RWPE1 (cell line): ENCODE results near the gene WASF2.
"Not testable (repeated sequence)": the region's sequence is repeated elsewhere in the genome, so short reads cannot be mapped to it uniquely, and the experiment has no call there.

Experiments used
- CTCF ChIA-PET: fragments of 350-600 bp; sonication (Branson Sonifier 250); formaldehyde crosslinking; extraction: SDS; loops from one replicate; lab custom pipeline; 2021; lab: Yijun Ruan, JAX
- POLR2A ChIA-PET: fragments of 400-600 bp; formaldehyde crosslinking; extraction: SDS; loops from one replicate; lab custom pipeline; 2020; ENCODE audit warnings: antibody characterized with exemption; ENCODE audit not compliant: low non-redundant PET; lab: Yijun Ruan, JAX
- DNase-seq: peaks from one replicate; pipeline ENCODE4 v3.0.0; 2012; ENCODE audit warnings: low spot score
- H3K27ac ChIP-seq: fragments of 450-650 bp; 2 replicates; pipeline ENCODE4 v1.5.1; 2017
- CTCF ChIP-seq: fragments of 450-650 bp; conservative IDR thresholded peaks from 2 replicates; pipeline ENCODE4 v1.5.1; 2017; ENCODE audit warnings: low read depth, mild to moderate bottlenecking

WASF2 gene

GRCh38 chr1:27475720-27476119 is 14.2 kb downstream of the WASF2 start:
- TF ChIP-seq CTCF = no peak
- DNase-seq = no peak
- H3K27ac ChIP-seq = no peak overlapping the region
- ChIA-PET POLR2A (no interaction called here), CTCF (no interaction called here)

- TF ChIP-seq CTCF = no peak
- peak overlapping the region; percentile 70 for H3K27ac ChIP-seq
- ChIA-PET POLR2A (no interaction called here), CTCF (no interaction called here)
- DNase-seq = no peak
Observed at GRCh38 chr1:27473755-27474154, 16.2 kb downstream of the WASF2 start.

- CTCF ChIA-PET, POLR2A ChIA-PET, DNase-seq: not testable (repeated sequence)
- peak overlapping the region; percentile 10; the same call in 1 of the 2 replicates for H3K27ac ChIP-seq
Observed at GRCh38 chr1:27472098-27472497, 17.9 kb downstream of the WASF2 start.

- CTCF ChIA-PET = no interaction called here
- no peak for DNase-seq
- POLR2A ChIA-PET = no interaction called here
- no peak for TF ChIP-seq CTCF
- H3K27ac ChIP-seq = peak overlapping the region; percentile 26; the same call in 1 of the 2 replicates
Observed at GRCh38 chr1:27471477-27471876, 18.5 kb downstream of the WASF2 start.

- no peak for TF ChIP-seq CTCF
- 0 out of 2 replicates have a peak overlapping the region, but pooled peaks have one; percentile 18 for H3K27ac ChIP-seq
- ChIA-PET POLR2A (no interaction called here), CTCF (no interaction called here)
- no peak for DNase-seq
Observed at GRCh38 chr1:27469334-27469733, 20.6 kb downstream of the WASF2 start.

- DNase-seq, CTCF ChIA-PET, H3K27ac ChIP-seq: not testable (repeated sequence)
- POLR2A ChIA-PET = interaction anchor here (0.7 kb wide), 1 partner anchor 20 kb away, joined by 4 read pairs; no protein-coding TSS in a partner anchor
Observed at GRCh38 chr1:27468378-27468777, 21.6 kb downstream of the WASF2 start.

GRCh38 chr1:27464926-27465647 is 24.9 kb downstream of the WASF2 start:
- ChIA-PET CTCF (interaction anchor here (1.0 kb wide), 1 partner anchor 9 kb away, joined by 5 read pairs; no protein-coding TSS in a partner anchor), POLR2A (no interaction called here)

GRCh38 chr1:27463916-27464315 is 26.1 kb downstream of the WASF2 start:
- CTCF ChIA-PET = interaction anchor here (0.5 to 1.0 kb wide), 3 partner anchors 8 to 1324 kb away, joined by 3 to 5 read pairs (median 4); no protein-coding TSS in a partner anchor
- DNase-seq, POLR2A ChIA-PET: not testable (repeated sequence)

More at GRCh38 chr1:27464926-27465647, 24.9 kb downstream of the WASF2 start:
- DNase-seq = no peak
- H3K27ac ChIP-seq = peak overlapping the region; percentile 42; the same call in 1 of the 2 replicates
- TF ChIP-seq CTCF = no peak

GRCh38 chr1:27458521-27458920 is 31.4 kb downstream of the WASF2 start:
- CTCF ChIA-PET, POLR2A ChIA-PET, DNase-seq: not testable (repeated sequence)
- peak overlapping the region; percentile 19 for H3K27ac ChIP-seq

More at GRCh38 chr1:27463916-27464315, 26.1 kb downstream of the WASF2 start:
- peak overlapping the region; percentile 52 for H3K27ac ChIP-seq
